Right lobe of liver (tissue), 4 donors: ENCODE results near the gene ADSS1.

ENCODE experiments used
- POLR2A ChIP-seq: fragments of 450-650 bp; IDR thresholded peaks from one replicate; pipeline ENCODE4 v1.6.1; 2017; ENCODE audit warnings: antibody characterized with exemption, mild to moderate bottlenecking
- TF ChIP-seq, protein P1 (sequence below), 4 donors: fragments of 200-600 bp in 3 of 4; fragments of 450-650 bp in 1 of 4; IDR thresholded peaks; one replicate each; pipeline versions ENCODE4 v1.5.1 to v1.8.0; 2016 to 2022; ENCODE audit warnings: antibody characterized with exemption in 4 of 4, mild to moderate bottlenecking in 2 of 4
- donor health status: DM: no; HTN: no; CAD: no.
- donor health status: DM: no; HTN: no; CAD: no.
- donor health status: DM: no; HTN: yes; CAD: no.

DNA sequence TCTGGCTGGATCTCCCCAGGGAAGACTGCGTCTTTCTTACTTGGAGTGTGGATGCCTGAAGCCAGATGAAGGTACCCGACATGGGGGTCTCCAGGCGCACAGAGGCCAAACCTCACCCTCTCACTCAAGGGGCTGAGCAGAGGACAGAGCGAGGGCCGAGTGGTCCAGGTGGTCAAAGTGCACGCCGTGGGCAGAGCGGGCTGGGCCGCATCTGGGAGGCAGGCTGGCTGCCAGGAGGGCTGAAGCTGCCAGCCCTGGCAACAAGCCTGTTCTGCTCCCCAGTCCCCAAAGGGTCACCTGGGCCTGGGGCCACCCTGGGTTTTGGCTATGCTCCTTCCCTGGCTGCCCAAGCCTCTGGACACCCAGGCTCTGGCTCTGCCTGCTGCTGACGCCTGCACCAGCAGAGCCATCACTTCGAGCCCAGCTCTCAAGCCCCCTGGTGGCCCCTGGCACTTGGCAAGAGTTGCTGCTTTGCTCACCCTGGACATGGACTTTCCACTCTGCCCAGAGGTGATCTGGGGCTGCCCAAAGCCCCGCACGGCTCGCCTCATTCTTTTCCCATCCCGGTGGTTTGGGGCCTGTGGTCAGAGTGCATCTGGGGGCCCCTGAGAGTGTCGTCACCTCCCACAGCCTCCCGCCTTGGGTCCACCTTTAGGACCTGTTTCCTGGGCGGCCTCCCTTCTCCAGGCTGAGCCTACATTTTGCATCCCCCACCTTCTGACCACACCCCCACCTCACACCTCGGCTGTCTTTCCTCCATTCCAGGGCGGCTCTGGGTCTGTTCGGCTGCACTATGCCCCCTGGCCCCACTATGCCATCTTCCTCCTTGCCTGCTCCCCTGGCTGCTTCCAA is 2.8 kb downstream of the ADSS1 start:
- TF ChIP-seq, protein P1, sequence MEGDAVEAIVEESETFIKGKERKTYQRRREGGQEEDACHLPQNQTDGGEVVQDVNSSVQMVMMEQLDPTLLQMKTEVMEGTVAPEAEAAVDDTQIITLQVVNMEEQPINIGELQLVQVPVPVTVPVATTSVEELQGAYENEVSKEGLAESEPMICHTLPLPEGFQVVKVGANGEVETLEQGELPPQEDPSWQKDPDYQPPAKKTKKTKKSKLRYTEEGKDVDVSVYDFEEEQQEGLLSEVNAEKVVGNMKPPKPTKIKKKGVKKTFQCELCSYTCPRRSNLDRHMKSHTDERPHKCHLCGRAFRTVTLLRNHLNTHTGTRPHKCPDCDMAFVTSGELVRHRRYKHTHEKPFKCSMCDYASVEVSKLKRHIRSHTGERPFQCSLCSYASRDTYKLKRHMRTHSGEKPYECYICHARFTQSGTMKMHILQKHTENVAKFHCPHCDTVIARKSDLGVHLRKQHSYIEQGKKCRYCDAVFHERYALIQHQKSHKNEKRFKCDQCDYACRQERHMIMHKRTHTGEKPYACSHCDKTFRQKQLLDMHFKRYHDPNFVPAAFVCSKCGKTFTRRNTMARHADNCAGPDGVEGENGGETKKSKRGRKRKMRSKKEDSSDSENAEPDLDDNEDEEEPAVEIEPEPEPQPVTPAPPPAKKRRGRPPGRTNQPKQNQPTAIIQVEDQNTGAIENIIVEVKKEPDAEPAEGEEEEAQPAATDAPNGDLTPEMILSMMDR (IDR thresholded peaks at IDR 0.05), result peak in 1 of 4 donors; percentile 21
- no peak for TF ChIP-seq POLR2A
